HG03558 (cell line): Measurements from ENCODE around the gene NFIC.
"Not testable (repeated sequence)": the region's sequence is repeated elsewhere in the genome, so short reads cannot be mapped to it uniquely, and the experiment has no call there.

ENCODE experiments used
- ATAC-seq: cut with Tn5 transposase; IDR thresholded peaks from one replicate; pipeline ENCODE4 v1.9.1; 2021; ENCODE audit warnings: moderate number of reproducible peaks; ENCODE audit not compliant: unreplicated experiment; ENCODE audit errors: extremely low read depth

Gene NFIC

GRCh38 chr19:3391911-3392310 is 25.5 kb downstream of the NFIC start:
- ATAC-seq: not testable (repeated sequence)

DNA sequence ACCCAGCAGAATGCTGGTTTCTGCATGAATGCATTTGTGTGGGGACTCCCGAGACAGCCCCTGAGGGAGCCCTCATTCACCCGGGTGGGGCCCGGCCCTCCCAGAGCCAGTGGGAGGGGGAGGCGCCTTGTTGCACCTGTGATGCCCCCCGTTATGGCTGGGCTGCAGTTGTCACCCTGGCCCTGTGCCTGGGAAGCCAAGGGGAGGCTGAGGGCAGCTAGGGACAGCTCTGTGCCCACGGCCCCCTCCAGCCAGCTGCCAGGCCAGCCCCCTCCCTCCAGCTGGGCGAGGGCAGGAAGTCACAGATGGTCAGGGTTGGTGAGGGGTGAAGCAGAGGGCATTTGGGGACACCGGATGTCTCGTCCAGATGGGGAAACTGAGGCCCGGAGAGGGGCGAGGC is 26.1 kb downstream of the NFIC start:
- no peak for ATAC-seq

DNA sequence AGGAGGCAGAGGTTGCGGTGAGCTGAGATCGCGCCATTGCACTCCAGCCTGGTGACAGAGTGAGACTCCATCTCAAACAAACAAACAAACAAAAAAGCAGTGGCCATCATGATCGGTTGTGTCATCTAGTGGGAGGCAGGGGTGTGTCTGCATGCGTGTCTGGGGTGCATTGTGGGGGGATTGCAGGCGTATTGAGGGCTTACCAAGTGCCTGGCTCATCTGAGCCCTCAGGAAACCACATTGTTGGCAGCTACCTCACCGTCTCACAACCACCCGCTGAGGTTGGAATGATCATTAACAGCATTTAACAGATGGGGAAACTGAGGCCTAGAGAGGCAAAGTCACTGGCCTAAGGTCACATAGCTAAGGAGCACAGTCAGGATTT is 30.5 kb downstream of the NFIC start:
- ATAC-seq: no peak

- ATAC-seq: no peak
These were observed 31.1 kb downstream of the NFIC start for GRCh38 chr19:3397266-3398022.

DNA sequence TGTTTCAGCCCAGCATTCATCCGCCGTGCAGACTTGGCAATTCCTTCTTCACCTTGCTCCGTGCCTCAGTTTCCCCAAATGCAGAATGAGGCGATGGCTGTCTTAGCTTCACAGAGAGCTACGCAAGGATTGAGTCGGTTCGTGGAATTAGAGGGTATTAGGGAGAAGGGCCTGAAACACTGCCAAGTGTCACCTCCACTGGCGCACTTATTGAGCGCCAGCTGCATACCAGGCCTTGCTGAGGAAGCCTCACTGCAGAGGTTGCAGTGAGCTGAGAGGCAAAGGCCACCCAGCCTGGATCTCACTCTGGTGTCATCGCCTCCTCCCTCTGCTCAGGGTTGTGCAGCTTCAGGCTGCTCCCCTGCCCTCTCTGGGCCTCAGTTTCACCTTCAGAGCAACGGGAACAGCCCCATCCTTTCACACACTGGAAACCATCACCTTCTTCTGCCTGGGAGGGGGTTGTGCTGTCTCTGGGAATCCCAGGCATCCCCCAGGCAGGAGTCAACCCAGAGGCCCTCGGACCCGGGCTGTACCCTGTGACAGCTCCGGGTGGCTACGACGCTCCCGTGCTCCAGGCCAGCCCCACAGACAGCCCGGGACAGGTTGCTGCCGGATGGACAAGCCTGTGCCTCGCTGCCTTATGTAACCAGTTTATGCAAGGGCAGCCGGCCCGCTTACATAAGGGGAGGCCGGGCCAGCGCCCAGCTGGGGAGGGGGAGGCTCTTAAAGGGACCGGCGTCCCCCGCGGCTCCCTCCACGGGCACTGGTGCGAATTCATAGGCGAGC is 31.9 kb downstream of the NFIC start:
- no peak for ATAC-seq

DNA sequence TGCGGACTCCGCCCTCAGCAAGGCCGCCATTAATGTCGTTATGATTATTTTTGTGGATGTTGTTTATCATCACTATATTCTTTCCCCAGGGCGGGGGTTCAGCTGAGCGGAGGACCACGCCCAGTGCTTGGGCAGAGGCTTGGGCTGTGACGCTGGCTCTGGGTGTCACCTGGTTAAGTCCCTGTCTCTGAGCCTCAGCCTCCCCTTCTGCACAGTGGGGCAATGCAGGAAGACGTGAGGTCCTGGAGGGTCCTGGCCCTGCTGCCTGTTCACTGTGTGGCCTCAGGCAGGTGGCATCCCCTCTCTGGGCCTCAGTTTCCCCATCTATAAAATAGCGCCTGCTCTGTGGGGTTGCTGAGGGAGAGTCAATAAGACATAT is 32.5 kb downstream of the NFIC start:
- ATAC-seq: no peak

GRCh38 chr19:3399311-3399710 is 32.9 kb downstream of the NFIC start:
- ATAC-seq: not testable (repeated sequence)

DNA sequence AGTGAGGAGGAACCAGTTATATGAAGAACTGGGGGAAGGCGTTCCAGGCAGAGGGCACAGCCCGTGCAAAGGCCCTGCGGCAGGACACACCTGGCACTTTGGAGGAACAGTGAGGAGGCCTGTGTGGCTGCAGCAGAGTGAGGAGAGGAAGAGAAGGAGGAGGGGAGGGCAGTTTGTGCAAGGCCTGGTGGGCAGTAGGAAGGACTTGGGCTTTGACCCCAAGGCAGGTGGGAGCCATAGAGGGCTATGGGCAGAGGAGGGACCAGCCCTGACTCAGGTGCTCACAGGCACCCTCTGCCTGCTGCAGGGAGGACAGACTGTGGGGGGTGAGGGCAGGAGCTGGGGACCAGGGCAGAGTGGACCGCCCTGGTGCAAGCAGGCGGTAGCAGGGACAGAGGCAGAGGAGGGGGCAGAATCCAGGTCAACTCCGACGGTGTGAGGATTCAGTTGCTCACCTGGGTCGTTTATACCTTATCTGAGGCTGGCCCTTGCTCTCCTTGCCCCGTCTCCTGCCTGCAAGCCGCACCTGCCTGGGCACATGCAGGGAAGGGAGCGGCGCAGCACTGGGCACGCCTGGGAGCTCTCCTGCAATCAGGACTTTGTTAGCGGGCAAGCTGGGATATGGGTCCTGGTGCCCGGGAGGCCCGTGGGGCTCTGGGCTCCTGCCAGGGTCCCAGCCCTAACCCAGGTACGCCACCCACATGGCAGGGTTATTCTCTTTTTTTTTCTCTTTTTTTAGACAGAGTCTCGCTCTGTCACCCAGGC is 34.8 kb downstream of the NFIC start:
- ATAC-seq: no peak

DNA sequence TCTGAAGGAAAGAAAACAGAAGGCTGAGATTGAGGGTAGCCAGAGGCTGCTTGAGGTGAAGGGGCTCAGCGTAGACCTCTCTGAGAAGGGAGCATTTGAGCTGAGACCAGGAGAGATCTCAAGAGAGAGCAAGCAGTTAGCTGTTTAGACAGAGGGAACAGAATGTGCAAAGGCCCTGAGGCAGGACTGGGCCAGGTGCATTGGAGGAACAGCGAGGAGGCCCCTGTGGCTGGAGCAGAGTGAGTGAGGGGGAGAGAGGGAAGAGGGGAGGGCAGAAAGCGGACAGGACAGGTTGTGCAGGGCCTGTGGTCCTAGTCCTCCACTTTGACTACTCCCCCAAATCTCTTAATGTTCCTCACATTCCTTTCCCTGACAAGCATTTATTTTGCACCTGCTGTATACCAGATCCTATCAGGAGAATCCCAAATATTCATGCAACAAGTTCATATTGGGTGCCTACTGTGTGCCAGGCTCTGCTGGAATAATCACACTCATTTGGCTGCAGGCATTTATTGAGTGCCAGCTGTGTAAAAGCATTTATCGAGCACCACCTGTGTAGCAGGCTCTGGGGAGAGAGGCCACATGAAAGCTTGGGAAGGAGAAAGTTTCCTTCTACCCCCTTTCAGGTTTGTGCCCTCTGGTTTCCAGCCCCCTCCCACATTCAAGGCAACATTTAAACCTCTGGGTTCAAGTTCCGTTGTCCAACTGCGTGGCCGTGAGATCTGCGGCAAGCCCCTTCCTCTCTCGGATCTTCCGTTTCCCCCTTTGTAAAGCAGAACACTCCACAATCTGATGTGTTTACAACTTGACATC is 36.5 kb downstream of the NFIC start:
- ATAC-seq: no peak

DNA sequence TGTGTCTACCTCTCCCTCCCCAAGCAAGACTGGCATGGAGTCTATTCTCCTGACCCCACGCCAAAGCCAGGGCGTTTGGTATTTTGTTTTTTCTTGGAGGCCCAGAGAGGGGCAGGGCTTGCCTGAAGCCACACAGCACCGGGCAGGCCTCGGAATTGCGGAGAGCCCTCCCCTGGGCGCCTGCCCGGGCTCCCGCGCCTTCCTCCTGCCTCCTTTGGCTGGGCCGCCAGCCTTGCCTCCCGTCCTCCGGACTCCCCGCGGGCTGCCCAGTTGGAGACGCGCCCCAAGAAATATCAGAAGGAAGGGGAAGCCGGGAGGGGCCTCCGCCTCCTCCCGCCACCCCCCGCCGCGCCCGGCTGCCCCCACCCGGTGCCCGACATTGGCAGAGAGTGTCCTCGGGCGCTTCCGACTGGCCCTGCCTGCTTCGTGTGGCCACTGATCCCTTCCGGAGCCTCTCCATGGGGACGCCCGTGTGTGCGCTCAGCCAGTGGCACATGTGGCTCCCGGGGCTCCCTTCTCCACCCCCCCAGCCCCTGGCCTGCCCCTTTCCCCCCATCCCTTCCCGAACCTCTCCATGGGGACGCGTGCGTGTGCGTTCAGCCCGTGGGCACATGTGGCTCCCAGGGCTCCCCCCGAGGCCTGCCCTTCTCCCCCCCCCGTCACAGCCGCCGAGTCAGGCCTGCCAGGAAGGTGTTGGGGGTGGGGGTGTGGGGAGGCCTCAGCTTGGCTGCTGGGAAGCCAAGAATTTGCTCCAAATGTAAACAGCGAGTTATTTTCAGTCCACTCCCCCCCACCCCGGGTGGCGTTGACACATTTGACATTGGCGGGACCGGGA is 37.3 kb downstream of the NFIC start:
- ATAC-seq: no peak

DNA sequence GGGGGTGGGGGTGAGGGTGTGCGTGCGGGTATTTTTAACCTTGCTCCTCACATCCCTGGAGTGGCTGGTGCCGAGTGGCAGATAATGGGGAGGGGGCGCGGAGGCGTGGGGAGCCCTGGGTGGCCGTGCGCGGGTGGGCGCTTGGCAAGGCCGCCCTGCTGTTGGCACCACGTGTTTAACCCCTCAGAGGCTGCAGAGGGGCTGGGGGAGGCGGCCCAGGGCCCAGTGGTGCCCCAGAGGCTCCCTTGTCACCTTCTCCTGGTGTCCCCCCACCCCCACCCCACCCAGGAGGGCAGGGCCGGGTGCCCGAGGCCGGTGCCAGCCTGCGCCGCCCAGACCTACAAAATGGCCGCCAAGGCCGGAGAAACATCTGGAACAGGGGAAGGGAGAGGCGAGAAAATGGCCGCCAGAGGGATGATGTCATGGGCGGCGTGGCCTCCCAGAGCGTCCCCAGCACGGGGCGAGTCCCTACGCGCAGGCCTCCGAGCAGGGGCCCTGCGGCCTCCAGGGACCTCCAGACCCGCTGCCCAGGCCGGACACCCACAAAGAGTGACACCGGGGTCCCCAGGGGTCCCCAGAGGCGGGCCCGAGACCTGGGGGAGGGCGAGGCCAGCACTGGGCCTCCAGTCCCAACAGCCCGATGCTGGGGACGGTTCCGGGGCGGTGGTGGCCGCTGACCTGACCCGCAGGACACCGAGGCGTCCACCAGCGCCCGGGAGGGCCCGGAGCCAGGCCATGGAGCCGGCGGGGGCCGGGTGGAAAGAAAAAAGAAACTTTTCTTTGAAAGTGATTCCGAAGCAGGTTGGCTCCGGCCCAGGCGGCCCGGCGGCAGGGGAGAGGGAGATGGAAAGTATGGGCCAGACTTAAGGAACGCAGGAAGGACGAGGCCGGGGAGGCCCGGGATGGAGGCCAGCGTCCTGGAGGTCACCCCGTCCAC is 38.2 kb downstream of the NFIC start:
- no peak for ATAC-seq

GRCh38 chr19:3405261-3405653 is 38.9 kb downstream of the NFIC start:
- ATAC-seq: no peak

- ATAC-seq: no peak
These were observed 40.3 kb downstream of the NFIC start for GRCh38 chr19:3406571-3407111.

- ATAC-seq: no peak
These were observed 41.5 kb downstream of the NFIC start for GRCh38 chr19:3407556-3408516.

- ATAC-seq: no peak
These were observed 42.6 kb downstream of the NFIC start for GRCh38 chr19:3408996-3409345.

- ATAC-seq: no peak
These were observed 43.1 kb downstream of the NFIC start for GRCh38 chr19:3409346-3410064.
